ENCODE measurements around the gene GTPBP6. TPM values are rescaled to one million over a fixed set of nuclear protein-coding genes. Genes with fewer than 3 reads are reported as not detected.

Gene GTPBP6, protein sequence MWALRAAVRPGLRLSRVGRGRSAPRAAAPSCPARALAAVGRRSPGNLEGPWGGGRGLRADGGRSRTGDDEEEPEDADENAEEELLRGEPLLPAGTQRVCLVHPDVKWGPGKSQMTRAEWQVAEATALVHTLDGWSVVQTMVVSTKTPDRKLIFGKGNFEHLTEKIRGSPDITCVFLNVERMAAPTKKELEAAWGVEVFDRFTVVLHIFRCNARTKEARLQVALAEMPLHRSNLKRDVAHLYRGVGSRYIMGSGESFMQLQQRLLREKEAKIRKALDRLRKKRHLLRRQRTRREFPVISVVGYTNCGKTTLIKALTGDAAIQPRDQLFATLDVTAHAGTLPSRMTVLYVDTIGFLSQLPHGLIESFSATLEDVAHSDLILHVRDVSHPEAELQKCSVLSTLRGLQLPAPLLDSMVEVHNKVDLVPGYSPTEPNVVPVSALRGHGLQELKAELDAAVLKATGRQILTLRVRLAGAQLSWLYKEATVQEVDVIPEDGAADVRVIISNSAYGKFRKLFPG
- 55.1 TPM for total RNA-seq
- long read RNA-seq, transcript GTPBP6-201 (10 exons, 1,907 nt), result major isoform, 111 of 162 reads
- long read RNA-seq, partial matches to known transcripts, result 22 of 162 reads
- long read RNA-seq, other reads (novel, unspliced or antisense), result 27 of 162 reads

DNA sequence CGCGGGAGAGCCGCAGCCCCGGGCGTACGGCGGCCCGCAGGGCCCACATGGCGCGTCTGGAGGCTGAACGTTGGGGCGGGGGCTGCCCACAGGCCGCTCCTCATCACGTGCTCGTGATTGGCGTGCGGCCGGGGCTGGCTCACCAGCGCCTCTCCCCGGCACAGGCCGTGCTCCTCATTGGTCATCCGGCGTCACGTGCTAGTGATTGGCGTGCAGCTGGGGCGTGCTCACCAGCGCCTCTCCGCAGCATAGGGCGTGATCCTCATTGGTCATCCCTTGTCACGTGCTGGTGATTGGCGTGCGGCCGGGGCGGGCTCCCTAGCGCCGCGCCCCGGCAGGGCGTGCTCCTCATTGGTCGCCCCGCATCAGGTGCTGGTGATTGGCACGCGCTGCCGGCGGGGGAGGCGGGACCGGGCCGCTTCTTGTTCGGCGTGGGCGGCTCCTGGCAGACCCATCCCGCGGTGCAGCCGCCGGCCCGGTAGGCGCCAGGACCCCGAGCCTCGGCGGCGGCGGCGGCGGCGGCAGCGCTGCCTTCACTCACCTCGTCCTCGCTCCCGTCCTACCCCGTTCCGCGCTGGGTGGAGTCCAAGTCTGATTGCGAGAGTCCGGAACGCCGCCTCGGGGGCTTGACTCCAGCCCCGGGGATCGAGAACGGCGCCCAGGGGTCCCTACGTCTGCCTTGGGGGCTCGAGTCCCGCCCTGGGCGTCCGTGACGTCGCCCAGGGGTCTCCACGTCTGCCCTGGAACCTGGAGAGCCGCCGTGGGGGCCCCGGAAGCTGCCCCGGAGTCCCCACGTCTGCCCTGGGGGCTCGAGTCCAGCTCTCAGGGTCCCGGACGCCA, at the start of gene GTPBP6:
Gene GTPBP6 (minus strand): TSS at position 58 of the 840 bp plus-strand sequence. CDS start 9 bp downstream, at position 49.
- TF ChIP-seq, protein P1, sequence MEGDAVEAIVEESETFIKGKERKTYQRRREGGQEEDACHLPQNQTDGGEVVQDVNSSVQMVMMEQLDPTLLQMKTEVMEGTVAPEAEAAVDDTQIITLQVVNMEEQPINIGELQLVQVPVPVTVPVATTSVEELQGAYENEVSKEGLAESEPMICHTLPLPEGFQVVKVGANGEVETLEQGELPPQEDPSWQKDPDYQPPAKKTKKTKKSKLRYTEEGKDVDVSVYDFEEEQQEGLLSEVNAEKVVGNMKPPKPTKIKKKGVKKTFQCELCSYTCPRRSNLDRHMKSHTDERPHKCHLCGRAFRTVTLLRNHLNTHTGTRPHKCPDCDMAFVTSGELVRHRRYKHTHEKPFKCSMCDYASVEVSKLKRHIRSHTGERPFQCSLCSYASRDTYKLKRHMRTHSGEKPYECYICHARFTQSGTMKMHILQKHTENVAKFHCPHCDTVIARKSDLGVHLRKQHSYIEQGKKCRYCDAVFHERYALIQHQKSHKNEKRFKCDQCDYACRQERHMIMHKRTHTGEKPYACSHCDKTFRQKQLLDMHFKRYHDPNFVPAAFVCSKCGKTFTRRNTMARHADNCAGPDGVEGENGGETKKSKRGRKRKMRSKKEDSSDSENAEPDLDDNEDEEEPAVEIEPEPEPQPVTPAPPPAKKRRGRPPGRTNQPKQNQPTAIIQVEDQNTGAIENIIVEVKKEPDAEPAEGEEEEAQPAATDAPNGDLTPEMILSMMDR (IDR thresholded peaks at IDR 0.05), result peak; percentile 29
- DNase-seq, result peak; percentile 99
- peaks cover 13% of the 10 kb centered on the region for H3K36me3 ChIP-seq
- peaks cover 11% of the 10 kb centered on the region for H3K4me1 ChIP-seq
- H3K4me3 ChIP-seq, result peak within 1 kb of the TSS; percentile 89
- intact Hi-C loops (cut with DNase I), result no loop called here
- H3K27me3 ChIP-seq, result no peaks in the 10 kb centered on the region
- peak; percentile 85 for ATAC-seq
- no peaks in the 10 kb centered on the region for H3K9me3 ChIP-seq
- H3K27ac ChIP-seq, result peak within 1 kb of the TSS; percentile 93

DNA sequence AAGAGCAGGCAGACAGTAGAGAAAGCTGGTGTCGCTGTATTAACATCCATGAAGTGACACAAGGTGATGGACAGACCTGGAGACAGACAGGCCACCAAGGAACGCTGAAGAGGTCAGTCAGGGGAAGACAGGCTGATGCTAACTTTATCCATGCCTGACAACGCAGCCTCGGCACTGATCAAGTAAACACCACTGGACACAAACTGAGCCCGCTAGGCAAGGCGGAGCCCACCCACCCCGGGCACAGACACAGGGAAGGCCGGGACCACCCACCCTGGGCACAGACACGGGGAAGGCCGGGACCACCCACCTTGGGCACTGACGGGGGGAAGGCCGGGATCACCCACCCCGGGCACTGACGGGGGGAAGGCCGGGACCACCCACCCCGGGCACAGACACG, 49.3 kb upstream of the GTPBP6 start:
- no peak overlapping the region for H3K27ac ChIP-seq
- ATAC-seq (no peak), DNase-seq (no peak)
- peaks cover under 1% of the 10 kb centered on the region for H3K4me1 ChIP-seq
- TF ChIP-seq, protein P1 (IDR thresholded peaks at IDR 0.05), result no peak
- H3K9me3 ChIP-seq, result no peaks in the 10 kb centered on the region
- H3K4me3 ChIP-seq, result no peak overlapping the region
- no peaks in the 10 kb centered on the region for H3K36me3 ChIP-seq
- peaks cover 10% of the 10 kb centered on the region for H3K27me3 ChIP-seq
- intact Hi-C loops (cut with DNase I), result no loop called here

DNA sequence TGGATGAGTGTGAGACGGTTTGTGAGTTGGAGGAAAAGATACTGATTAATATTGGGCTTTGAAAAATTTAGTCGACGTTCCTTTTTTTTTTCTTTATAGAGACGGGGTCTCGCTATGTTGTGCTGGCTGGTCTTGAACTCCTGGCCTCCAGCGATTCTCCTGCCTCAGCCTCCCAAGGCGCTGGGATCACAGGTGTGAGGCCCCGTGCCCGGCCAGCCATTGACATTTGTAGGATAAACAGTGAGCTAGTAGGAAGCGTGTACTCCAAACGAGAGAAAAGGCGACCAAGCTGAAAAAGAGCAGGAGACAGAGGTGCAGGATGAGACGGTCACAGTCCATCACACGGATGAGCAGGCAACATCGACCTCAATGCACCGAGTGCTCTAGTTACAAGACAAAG, 48.8 kb upstream of the GTPBP6 start:
- ATAC-seq, result no peak
- peak; percentile 33 for DNase-seq
- Histone ChIP-seq H3K27me3 (peaks cover 5% of the 10 kb centered on the region), H3K4me3 (no peak overlapping the region), H3K4me1 (no peaks in the 10 kb centered on the region), H3K27ac (no peak overlapping the region), H3K9me3 (no peaks in the 10 kb centered on the region), H3K36me3 (no peaks in the 10 kb centered on the region)
- intact Hi-C loops (cut with DNase I), result no loop called here
- TF ChIP-seq, protein P1 (IDR thresholded peaks at IDR 0.05), result no peak

DNA sequence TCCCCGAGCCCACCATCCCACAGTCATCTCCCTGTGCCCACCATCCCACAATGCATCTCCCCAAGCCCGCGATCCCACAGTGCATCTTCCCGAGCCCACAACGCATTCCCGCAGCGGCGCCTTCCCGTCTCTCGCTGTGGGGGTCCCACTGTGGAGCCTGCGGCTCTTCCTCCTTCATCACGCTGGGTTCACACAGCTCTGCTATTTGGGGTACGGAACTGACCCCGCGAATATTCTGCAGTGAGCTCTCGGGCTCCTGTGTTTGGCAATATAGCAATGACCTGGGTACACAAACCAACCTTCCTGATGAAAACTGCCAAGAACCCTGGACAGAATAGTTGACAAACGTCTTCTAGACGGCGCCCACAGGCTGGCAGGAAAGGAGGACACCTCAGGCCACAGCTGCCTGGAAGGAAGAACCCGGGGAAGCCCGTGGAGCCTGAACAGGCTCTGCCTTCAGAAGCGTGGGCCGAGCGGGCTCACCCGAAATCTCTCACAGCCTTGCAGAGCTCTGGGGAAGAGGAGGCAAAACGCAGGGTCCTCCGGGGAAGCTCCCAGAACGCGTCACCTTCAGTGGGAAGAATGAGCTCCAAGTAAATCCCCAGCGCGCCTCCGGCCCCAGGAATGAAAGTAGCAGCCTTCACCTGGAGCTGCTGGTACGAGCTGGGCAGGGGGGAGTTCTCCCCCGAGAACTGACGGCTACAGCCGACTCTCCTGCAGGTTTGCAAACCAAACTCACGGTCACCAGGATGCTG, 45.2 kb upstream of the GTPBP6 start:
- intact Hi-C loops (cut with DNase I), result no loop called here
- H3K9me3 ChIP-seq, result peaks cover 9% of the 10 kb centered on the region
- no peak overlapping the region for H3K27ac ChIP-seq
- no peaks in the 10 kb centered on the region for H3K36me3 ChIP-seq
- ATAC-seq (no peak), DNase-seq (peak; percentile 51)
- H3K27me3 ChIP-seq, result no peaks in the 10 kb centered on the region
- H3K4me3 ChIP-seq, result no peak overlapping the region
- TF ChIP-seq, protein P1 (IDR thresholded peaks at IDR 0.05), result no peak
- H3K4me1 ChIP-seq, result no peaks in the 10 kb centered on the region
